Testis (tissue), 3 donors: Measurements from ENCODE around the gene SMIM24. TPM values are rescaled to one million over a fixed set of nuclear protein-coding genes. Genes with fewer than 3 reads are reported as not detected.

Experiments used
- DNase-seq: peaks from one replicate; pipeline ENCODE4 v3.0.0-alpha.2; 2019
- H3K27ac ChIP-seq, 2 donors: fragments of 200-600 bp; sonication (generic); one replicate each; pipeline ENCODE4 v1.5.1; 2019
- H3K27me3 ChIP-seq: fragments of 200-600 bp; sonication (generic); one replicate; pipeline ENCODE4 v1.5.1; 2019
- H3K36me3 ChIP-seq: fragments of 200-600 bp; sonication (generic); one replicate; pipeline ENCODE4 v1.5.1; 2017; ENCODE audit warnings: low read depth; ENCODE audit errors: missing control alignments
- H3K4me1 ChIP-seq: fragments of 200-600 bp; sonication (generic); one replicate; pipeline ENCODE4 v1.5.1; 2019
- H3K4me3 ChIP-seq, 2 donors: fragments of 200-600 bp; sonication (generic); one replicate each; pipeline ENCODE4 v1.5.1; 2017 to 2019
- H3K9me3 ChIP-seq: fragments of 200-600 bp; sonication (generic); one replicate; pipeline ENCODE4 v1.5.1; 2017
- CTCF ChIP-seq, 3 experiments: fragments of 450-650 bp in 2 of 3; fragments of 200-600 bp in 1 of 3; sonication (generic) in 1 of 3; IDR thresholded peaks; one replicate each; pipeline ENCODE4 v1.5.1; 2016 to 2019; ENCODE audit warnings: antibody characterized with exemption in 3 of 3, mild to moderate bottlenecking in 2 of 3, moderate library complexity in 1 of 3
- POLR2A ChIP-seq: fragments of 450-650 bp; IDR thresholded peaks from one replicate; pipeline ENCODE4 v1.6.1; 2017; ENCODE audit warnings: antibody characterized with exemption, mild to moderate bottlenecking, moderate library complexity
- WGBS, 2 donors: methylation state at CpG; one replicate each; pipeline ENCODE4 v1.1.5; 2018; 5-methylcytosine and 5-hydroxymethylcytosine counted together
- intact Hi-C: fragments of 100-400 bp; cut with DNase I; formaldehyde crosslinking; loops from one replicate; pipeline ENCODE4 v1.15.1; 2023; ENCODE audit warnings: low total_unique reads
- polyA plus RNA-seq: library from polyadenylated mRNA; stranded (reverse); fragments of 350-450 nt; fragmentation: Illumina TruSeq; extraction: RNeasy Lipid Tissue Mini Kit (QIAGEN cat#74804); gene quantifications from one replicate; pipeline ENCODE4 v1.2.3, GENCODE V29; 2014; ENCODE audit warnings: low read depth, low replicate concordance; ENCODE audit not compliant: insufficient read depth
- total RNA-seq, 2 donors: library from RNA; depleted of rRNA; stranded (reverse); fragments of >200 nt; gene quantifications; one replicate each; pipeline ENCODE4 v1.2.3, GENCODE V29; 2016

The SMIM24 gene
- total and polyA plus RNA-seq, 3 donors from 2014 or later = 1.3 to 10.1 (median 3.1) TPM

- no peaks in the 10 kb centered on the region for H3K27me3 ChIP-seq
- WGBS, 2 donors = 93 to 94% methylated on average over 28 to 36 of the region's 40 CpGs
- H3K4me1 ChIP-seq = no peaks in the 10 kb centered on the region
- intact Hi-C loops = no loop called here
- no peak for DNase-seq
- no peaks in the 10 kb centered on the region for H3K9me3 ChIP-seq
- TF ChIP-seq CTCF (IDR thresholded peaks at IDR 0.05) (no peak), POLR2A (no peak)
- no peak overlapping the region for H3K27ac ChIP-seq
- H3K36me3 ChIP-seq = no peaks in the 10 kb centered on the region
- H3K4me3 ChIP-seq = no peak overlapping the region
Observed at GRCh38 chr19:3522421-3523360, 42.4 kb upstream of the SMIM24 start.

GRCh38 chr19:3521104-3521445 lies 40.8 kb upstream of the SMIM24 start:
- H3K36me3 ChIP-seq = no peaks in the 10 kb centered on the region
- intact Hi-C loops = no loop called here
- H3K4me3 ChIP-seq = no peak overlapping the region
- TF ChIP-seq CTCF (IDR thresholded peaks at IDR 0.05) = no peak
- no peak for TF ChIP-seq POLR2A
- H3K9me3 ChIP-seq = no peaks in the 10 kb centered on the region
- DNase-seq = no peak
- H3K27me3 ChIP-seq = no peaks in the 10 kb centered on the region
- WGBS, 2 donors = 77 to 88% methylated on average over 5 to 7 of the region's 7 CpGs
- H3K27ac ChIP-seq = no peak overlapping the region
- H3K4me1 ChIP-seq = peaks cover 7% of the 10 kb centered on the region

- intact Hi-C loops = no loop called here
- H3K27me3 ChIP-seq = no peaks in the 10 kb centered on the region
Observed at GRCh38 chr19:3520166-3521103, 40.1 kb upstream of the SMIM24 start.

GRCh38 chr19:3519126-3519525 lies 38.8 kb upstream of the SMIM24 start:
- no peak for DNase-seq
- no peak overlapping the region for H3K27ac ChIP-seq
- WGBS, 2 donors = 88% methylated on average over 10 to 16 of the region's 18 CpGs
- H3K4me3 ChIP-seq = no peak overlapping the region
- H3K4me1 ChIP-seq = peaks cover 23% of the 10 kb centered on the region
- H3K9me3 ChIP-seq = no peaks in the 10 kb centered on the region
- H3K36me3 ChIP-seq = no peaks in the 10 kb centered on the region
- intact Hi-C loops = no loop called here
- TF ChIP-seq POLR2A (no peak), CTCF (IDR thresholded peaks at IDR 0.05) (no peak)
- no peaks in the 10 kb centered on the region for H3K27me3 ChIP-seq

More at GRCh38 chr19:3520166-3521103, 40.1 kb upstream of the SMIM24 start:
- no peaks in the 10 kb centered on the region for H3K9me3 ChIP-seq
- TF ChIP-seq CTCF (IDR thresholded peaks at IDR 0.05) (no peak), POLR2A (no peak)
- no peak for DNase-seq
- peaks cover 13% of the 10 kb centered on the region for H3K4me1 ChIP-seq
- H3K36me3 ChIP-seq = no peaks in the 10 kb centered on the region
- no peak overlapping the region for H3K4me3 ChIP-seq
- WGBS, 2 donors = 88 to 90% methylated on average over 10 to 32 of the region's 37 CpGs
- no peak overlapping the region for H3K27ac ChIP-seq
